GM10248 (cell line): ENCODE data around the gene CHD2.

Source experiments
- CTCF ChIA-PET: fragments of 300-600 bp; sonication (Branson Sonifier 250); formaldehyde crosslinking; extraction: SDS; loops from one replicate; lab custom pipeline; 2021; ENCODE audit warnings: antibody characterized with exemption; lab: Yijun Ruan, JAX
- POLR2A ChIA-PET: fragments of 350-650 bp; sonication (Branson Sonifier 250); formaldehyde crosslinking; extraction: SDS; loops from one replicate; lab custom pipeline; 2020; ENCODE audit warnings: antibody characterized with exemption; lab: Yijun Ruan, JAX
- DNase-seq: peaks from one replicate; pipeline ENCODE4 v3.0.0; 2012; ENCODE audit errors: extremely low spot score
- CTCF ChIP-seq: IDR thresholded peaks from 2 replicates; pipeline ENCODE4 v1.5.1; 2012; ENCODE audit warnings: mild to moderate bottlenecking, low read depth; ENCODE audit errors: extremely low read depth, missing control alignments, control extremely low read depth

The CHD2 gene

GRCh38 chr15:93043621-93044300 is 143.6 kb downstream of the CHD2 start:
- POLR2A ChIA-PET = no interaction called here
- DNase-seq = no peak
- CTCF ChIA-PET = no interaction called here
- TF ChIP-seq CTCF = no peak

- POLR2A ChIA-PET = no interaction called here
- no peak for TF ChIP-seq CTCF
- DNase-seq = no peak
- CTCF ChIA-PET = interaction anchor here (1.3 kb wide), 1 partner anchor 9 kb away, joined by 6 read pairs; no protein-coding TSS in a partner anchor
These were observed 144.4 kb downstream of the CHD2 start for GRCh38 chr15:93044301-93045190.

GRCh38 chr15:93045191-93045785 is 145.2 kb downstream of the CHD2 start:
- ChIA-PET CTCF (interaction anchor here (0.7 to 1.3 kb wide), 2 partner anchors 9 to 15 kb away, joined by 3 to 6 read pairs; no protein-coding TSS in a partner anchor), POLR2A (no interaction called here)
- no peak for DNase-seq
- no peak for TF ChIP-seq CTCF

- no peak for DNase-seq
- TF ChIP-seq CTCF = no peak
- ChIA-PET POLR2A (no interaction called here), CTCF (interaction anchor here (0.7 to 1.3 kb wide), 2 partner anchors 10 to 16 kb away, joined by 3 to 6 read pairs; no protein-coding TSS in a partner anchor)
These were observed 146.0 kb downstream of the CHD2 start for GRCh38 chr15:93046120-93046519.

GRCh38 chr15:93046721-93047120 is 146.6 kb downstream of the CHD2 start:
- ChIA-PET POLR2A (no interaction called here), CTCF (no interaction called here)
- TF ChIP-seq CTCF = no peak
- DNase-seq = no peak

GRCh38 chr15:93047621-93048425 is 147.7 kb downstream of the CHD2 start:
- ChIA-PET CTCF (interaction anchor here (1.1 kb wide), 1 partner anchor 18 kb away, joined by 5 read pairs; no protein-coding TSS in a partner anchor), POLR2A (no interaction called here)
- DNase-seq = no peak
- no peak for TF ChIP-seq CTCF
